K562 (cell line): ENCODE results near the gene MVK. TPM values are rescaled to one million over a fixed set of nuclear protein-coding genes. Genes with fewer than 3 reads are reported as not detected.

Experiments used
- ATAC-seq: fragments of 200-7000 bp; cut with Tn5 transposase; 3 replicates; pipeline ENCODE4 v1.9.1; 2020; ENCODE audit warnings: moderate library complexity
- BruUV-seq: library from RNA; stranded (reverse); fragments of 400-500 nt; replicated peaks from 2 replicates; lab custom pipeline; 2021; lab: Mats Ljungman, UMichigan
- CTCF ChIA-PET: fragments of 300-600 bp; formaldehyde crosslinking; extraction: SDS; loops from one replicate; lab custom pipeline; 2021; ENCODE audit warnings: low intra/inter-chr PET ratio; lab: Yijun Ruan, JAX
- POLR2A ChIA-PET: fragments of 300-600, 350-650 bp; sonication (Branson Sonifier 250); formaldehyde crosslinking; extraction: SDS; loops from one replicate; lab custom pipeline; 2021; ENCODE audit warnings: antibody characterized with exemption, inconsistent platforms; lab: Yijun Ruan, JAX
- DNase-seq, 4 experiments: peaks; one replicate each; pipeline versions ENCODE4 v3.0.0 to v3.0.0-alpha.2; 2011 to 2018; ENCODE audit warnings: low spot score in 3 of 4, mixed read lengths in 3 of 4; ENCODE audit errors: extremely low read depth in 1 of 4
- FAIRE-seq: peaks from 2 replicates; lab custom pipeline; 2011; peaks lifted over from hg19 to GRCh38; lab: Jason Lieb, UNC
- H2AFZ ChIP-seq: 2 replicates; pipeline ENCODE4 v1.6.0; 2011; ENCODE audit warnings: low read depth, low read length, control low read depth, inconsistent platforms
- H3K27ac ChIP-seq: fragments of 200-600 bp; 3 replicates; pipeline ENCODE4 v1.8.0; 2011; ENCODE audit warnings: low read depth, mild to moderate bottlenecking, control low read depth, inconsistent platforms, low read length, moderate library complexity, mixed read lengths; ENCODE audit errors: extremely low read depth
- H3K27me3 ChIP-seq, 2 experiments: fragments of 300-600 bp in 1 of 2; 2 replicates in 1 of 2; 3 replicates in 1 of 2; pipeline versions ENCODE4 v1.6.0 to v1.8.0; 2011; ENCODE audit warnings: inconsistent platforms in 2 of 2, low read length in 2 of 2, mild to moderate bottlenecking in 1 of 2, mixed read lengths in 1 of 2, moderate library complexity in 1 of 2; ENCODE audit not compliant: control insufficient read depth in 2 of 2, insufficient read depth in 2 of 2
- H3K36me3 ChIP-seq: fragments of 300-600 bp; 3 replicates; pipeline ENCODE4 v1.8.0; 2011; ENCODE audit warnings: mild to moderate bottlenecking, low read length, inconsistent platforms; ENCODE audit not compliant: control insufficient read depth, insufficient read depth
- H3K4me1 ChIP-seq, 2 experiments: fragments of 200-600 bp in 1 of 2; replicated peaks in 1 of 2; 2 replicates in 1 of 2; 3 replicates in 1 of 2; pipeline versions ENCODE4 v1.5.1 to v1.8.0; 2011; ENCODE audit warnings: inconsistent platforms in 2 of 2, low read length in 2 of 2, mild to moderate bottlenecking in 1 of 2, mixed read lengths in 1 of 2, moderate library complexity in 1 of 2; ENCODE audit not compliant: control insufficient read depth in 2 of 2, insufficient read depth in 2 of 2
- H3K4me2 ChIP-seq: 2 replicates; pipeline ENCODE4 v1.6.1; 2011; ENCODE audit warnings: low read length, control low read depth, inconsistent platforms, mixed read lengths; ENCODE audit not compliant: insufficient read depth
- H3K4me3 ChIP-seq: fragments of 200-600 bp; sonication (generic), shearing (Covaris generic); 2 replicates; pipeline ENCODE4 v1.5.1; 2016; ENCODE audit warnings: control low read depth, inconsistent platforms
- H3K79me2 ChIP-seq: fragments of 200-600 bp; 3 replicates; pipeline ENCODE4 v1.8.0; 2011; ENCODE audit warnings: low read length, inconsistent platforms; ENCODE audit not compliant: control insufficient read depth, insufficient read depth
- H3K9ac ChIP-seq, 2 experiments: 2 replicates each; pipeline versions ENCODE4 v1.6.0 to v1.6.1; 2011; ENCODE audit warnings: low read depth in 2 of 2, low read length in 2 of 2, control low read depth in 1 of 2, inconsistent platforms in 1 of 2, mild to moderate bottlenecking in 1 of 2, mixed read lengths in 1 of 2; ENCODE audit not compliant: insufficient read depth in 1 of 2
- H3K9me1 ChIP-seq: one replicate; pipeline ENCODE4 v1.6.0; 2011; ENCODE audit warnings: inconsistent platforms, mild to moderate bottlenecking, low read length, moderate library complexity; ENCODE audit not compliant: control insufficient read depth, insufficient read depth
- H3K9me3 ChIP-seq: replicated peaks from 2 replicates; pipeline ENCODE4 v1.5.1; 2011; ENCODE audit warnings: low read depth, low read length, inconsistent platforms; ENCODE audit not compliant: control insufficient read depth, insufficient read depth
- H4K20me1 ChIP-seq: replicated peaks from 2 replicates; pipeline ENCODE4 v1.6.1; 2011; ENCODE audit warnings: low read length, inconsistent platforms, mixed read lengths; ENCODE audit not compliant: control insufficient read depth, insufficient read depth
- ARID2 ChIP-seq: fragments of 450-650 bp; IDR thresholded peaks from 2 replicates; pipeline ENCODE4 v1.6.1; 2017; ENCODE audit warnings: antibody characterized with exemption, mild to moderate bottlenecking
- CBFB ChIP-seq: sonication (generic); formaldehyde crosslinking; IDR thresholded peaks from 2 replicates; pipeline ENCODE4 v1.4.0; 2020; ENCODE audit warnings: mild to moderate bottlenecking, missing genetic modification reagents
- ETV6 ChIP-seq, 3 experiments: fragments of 150-350 bp in 1 of 3; sonication (generic) in 1 of 3; formaldehyde crosslinking in 1 of 3; IDR thresholded peaks; 2 replicates each; pipeline versions ENCODE4 v1.6.1 to v1.8.0; 2014 to 2022; ENCODE audit warnings: borderline replicate concordance in 2 of 3, low read depth in 2 of 3, antibody characterized with exemption in 1 of 3, low read length in 1 of 3, mild to moderate bottlenecking in 1 of 3, missing genetic modification reagents in 1 of 3
- NBN ChIP-seq: fragments of 450-650 bp; IDR thresholded peaks from 2 replicates; pipeline ENCODE4 v1.6.1; 2016; ENCODE audit warnings: low read depth, mild to moderate bottlenecking
- NCOR1 ChIP-seq: fragments of 450-650 bp; IDR thresholded peaks from 2 replicates; pipeline ENCODE4 v1.6.1; 2016; ENCODE audit warnings: mild to moderate bottlenecking, moderate library complexity
- NUFIP1 ChIP-seq: fragments of 450-650 bp; IDR thresholded peaks from 2 replicates; pipeline ENCODE4 v1.6.1; 2018; ENCODE audit not compliant: partially characterized antibody
- RBM15 ChIP-seq: fragments of 200-400 bp; formaldehyde crosslinking; IDR thresholded peaks from 2 replicates; pipeline ENCODE4 v1.6.1; 2018; ENCODE audit warnings: mild to moderate bottlenecking, low read length, moderate library complexity; ENCODE audit not compliant: insufficient read depth
- SRSF3 ChIP-seq: fragments of 200-400 bp; formaldehyde crosslinking; IDR thresholded peaks from 2 replicates; pipeline ENCODE4 v1.6.1; 2016; ENCODE audit warnings: mild to moderate bottlenecking, low read length, moderate library complexity; ENCODE audit not compliant: insufficient read depth
- WGBS: fragments of 100-300 bp; shearing (Covaris generic); methylation state at CpG from one replicate; pipeline ENCODE4 v1.1.6; 2016; ENCODE audit warnings: low coverage, mixed read lengths; ENCODE audit not compliant: insufficient coverage; ENCODE audit errors: missing lambda C conversion rate; 5-methylcytosine and 5-hydroxymethylcytosine counted together
- in situ Hi-C: fragments of 300-500 bp; cut with MboI; formaldehyde crosslinking; loops from 4 replicates; pipeline ENCODE4 v1.15.0; 2018; ENCODE audit warnings: inconsistent platforms, mixed read lengths
- intact Hi-C: fragments of 100-400 bp; cut with micrococcal nuclease; formaldehyde crosslinking; loops from 2 replicates; pipeline ENCODE4 v1.14.2; 2022
- polyA plus RNA-seq, 8 experiments: library from polyadenylated mRNA; depleted of rRNA in 4 of 8; stranded (reverse) in 5 of 8; unstranded in 3 of 8; fragments of >200 nt; fragmentation: Nextera tagmentation in 2 of 8; fragmentation: Illumina TruSeq in 1 of 8; extraction: Ambion mirVana in 2 of 8; extraction: Trizol in 1 of 8; gene quantifications; 2 replicates each; pipeline versions ENCODE4 v1.2.1 to v1.2.3, GENCODE V29; 2011 to 2014; ENCODE audit warnings: inconsistent platforms in 1 of 8, missing spikeins in 1 of 8
- total RNA-seq, 7 experiments: library from RNA; depleted of rRNA in 6 of 7; stranded (reverse); fragments of >200 nt in 6 of 7; fragmentation: Illumina TruSeq in 2 of 7; extraction: Trizol in 2 of 7; gene quantifications; 2 replicates each; pipeline versions ENCODE4 v1.2.1 to v1.2.3, GENCODE V29; 2011 to 2021; ENCODE audit warnings: low replicate concordance in 1 of 7
- TF ChIP-seq, protein P1 (sequence below): IDR thresholded peaks from 2 replicates; pipeline ENCODE4 v1.6.1; 2011; ENCODE audit not compliant: insufficient read length; ENCODE audit errors: extremely low read depth
- TF ChIP-seq, protein P2 (sequence below): sonication (generic); formaldehyde crosslinking; IDR thresholded peaks from 2 replicates; pipeline ENCODE4 v1.8.0; 2022; ENCODE audit warnings: mild to moderate bottlenecking, missing genetic modification reagents
- TF ChIP-seq, protein P3 (sequence below), 3 experiments: fragments of 200-800 bp in 1 of 3; fragments of 250-450 bp in 1 of 3; fragments of 450-650 bp in 1 of 3; sonication (Bioruptor Pico) in 1 of 3; sonication (Bioruptor generic) in 1 of 3; formaldehyde crosslinking in 1 of 3; IDR thresholded peaks; 2 replicates each; pipeline versions ENCODE4 v1.6.1 to v1.8.0; 2016 to 2022; ENCODE audit warnings: mild to moderate bottlenecking in 2 of 3, missing genetic modification characterization in 2 of 3, missing compliant biosample characterization in 1 of 3, moderate library complexity in 1 of 3

MVK gene
- total and polyA plus RNA-seq, 9 of the 15 experiments (the other 6 are each of a cell fraction or from before 2014, with no cell fraction given): 0.41 to 33.6 (median 18.8) TPM

DNA sequence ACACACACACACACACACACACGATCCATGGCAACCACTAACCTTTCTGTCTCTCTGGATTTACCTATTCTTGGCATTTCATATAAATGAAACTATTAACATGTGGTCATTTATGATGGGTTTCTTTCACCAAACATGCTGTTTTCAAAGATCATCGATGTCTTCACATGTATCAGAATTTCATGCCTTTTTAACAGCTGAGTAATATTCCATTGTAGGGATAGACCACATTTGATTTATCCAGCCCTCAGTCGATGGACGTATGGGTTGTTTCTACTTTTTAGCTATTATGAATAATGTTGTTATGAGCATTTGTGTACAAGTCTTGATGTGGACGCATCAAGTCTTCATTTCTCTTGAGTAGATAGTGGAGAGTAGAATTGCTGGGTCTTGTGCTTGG, 56.5 kb downstream of the MVK start (continued):
- no peak for TF ChIP-seq NBN
- TF ChIP-seq, protein P1, sequence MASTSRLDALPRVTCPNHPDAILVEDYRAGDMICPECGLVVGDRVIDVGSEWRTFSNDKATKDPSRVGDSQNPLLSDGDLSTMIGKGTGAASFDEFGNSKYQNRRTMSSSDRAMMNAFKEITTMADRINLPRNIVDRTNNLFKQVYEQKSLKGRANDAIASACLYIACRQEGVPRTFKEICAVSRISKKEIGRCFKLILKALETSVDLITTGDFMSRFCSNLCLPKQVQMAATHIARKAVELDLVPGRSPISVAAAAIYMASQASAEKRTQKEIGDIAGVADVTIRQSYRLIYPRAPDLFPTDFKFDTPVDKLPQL: no peak
- no peak for TF ChIP-seq NCOR1
- TF ChIP-seq, protein P2, sequence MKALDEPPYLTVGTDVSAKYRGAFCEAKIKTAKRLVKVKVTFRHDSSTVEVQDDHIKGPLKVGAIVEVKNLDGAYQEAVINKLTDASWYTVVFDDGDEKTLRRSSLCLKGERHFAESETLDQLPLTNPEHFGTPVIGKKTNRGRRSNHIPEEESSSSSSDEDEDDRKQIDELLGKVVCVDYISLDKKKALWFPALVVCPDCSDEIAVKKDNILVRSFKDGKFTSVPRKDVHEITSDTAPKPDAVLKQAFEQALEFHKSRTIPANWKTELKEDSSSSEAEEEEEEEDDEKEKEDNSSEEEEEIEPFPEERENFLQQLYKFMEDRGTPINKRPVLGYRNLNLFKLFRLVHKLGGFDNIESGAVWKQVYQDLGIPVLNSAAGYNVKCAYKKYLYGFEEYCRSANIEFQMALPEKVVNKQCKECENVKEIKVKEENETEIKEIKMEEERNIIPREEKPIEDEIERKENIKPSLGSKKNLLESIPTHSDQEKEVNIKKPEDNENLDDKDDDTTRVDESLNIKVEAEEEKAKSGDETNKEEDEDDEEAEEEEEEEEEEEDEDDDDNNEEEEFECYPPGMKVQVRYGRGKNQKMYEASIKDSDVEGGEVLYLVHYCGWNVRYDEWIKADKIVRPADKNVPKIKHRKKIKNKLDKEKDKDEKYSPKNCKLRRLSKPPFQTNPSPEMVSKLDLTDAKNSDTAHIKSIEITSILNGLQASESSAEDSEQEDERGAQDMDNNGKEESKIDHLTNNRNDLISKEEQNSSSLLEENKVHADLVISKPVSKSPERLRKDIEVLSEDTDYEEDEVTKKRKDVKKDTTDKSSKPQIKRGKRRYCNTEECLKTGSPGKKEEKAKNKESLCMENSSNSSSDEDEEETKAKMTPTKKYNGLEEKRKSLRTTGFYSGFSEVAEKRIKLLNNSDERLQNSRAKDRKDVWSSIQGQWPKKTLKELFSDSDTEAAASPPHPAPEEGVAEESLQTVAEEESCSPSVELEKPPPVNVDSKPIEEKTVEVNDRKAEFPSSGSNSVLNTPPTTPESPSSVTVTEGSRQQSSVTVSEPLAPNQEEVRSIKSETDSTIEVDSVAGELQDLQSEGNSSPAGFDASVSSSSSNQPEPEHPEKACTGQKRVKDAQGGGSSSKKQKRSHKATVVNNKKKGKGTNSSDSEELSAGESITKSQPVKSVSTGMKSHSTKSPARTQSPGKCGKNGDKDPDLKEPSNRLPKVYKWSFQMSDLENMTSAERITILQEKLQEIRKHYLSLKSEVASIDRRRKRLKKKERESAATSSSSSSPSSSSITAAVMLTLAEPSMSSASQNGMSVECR: no peak

DNA sequence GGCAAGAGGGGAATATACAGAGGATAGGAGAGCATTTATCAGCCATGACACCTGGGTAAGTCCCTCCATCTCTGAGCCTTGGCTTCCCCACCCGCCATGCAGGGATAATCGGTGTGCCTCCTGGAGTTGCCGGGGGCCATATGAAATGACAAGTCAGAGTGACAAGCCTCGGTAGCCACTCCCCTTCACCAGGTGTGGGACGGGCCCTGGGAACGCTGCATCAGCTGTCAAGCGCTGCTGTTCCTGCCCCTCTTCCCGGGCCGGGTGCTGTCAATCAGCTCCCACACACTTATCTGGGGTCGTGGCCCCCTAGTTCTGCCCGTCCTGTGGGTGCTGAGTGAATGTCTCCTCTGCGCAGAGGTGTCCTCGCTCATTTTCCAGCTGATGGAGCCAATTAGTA, 57.2 kb downstream of the MVK start:
- Histone ChIP-seq H3K9me1 (no peaks in the 10 kb centered on the region), H3K36me3 (no peaks in the 10 kb centered on the region), H2AFZ (no peak overlapping the region), H3K9me3 (no peaks in the 10 kb centered on the region; the same call in 1 of the 2 replicates), H3K4me1 (no peaks in the 10 kb centered on the region), H3K79me2 (no peaks in the 10 kb centered on the region), H3K27ac (no peak overlapping the region), H3K9ac (no peak overlapping the region), H3K4me3 (no peak overlapping the region), H3K4me2 (no peak overlapping the region), H3K27me3 (peaks cover 0 to 6% of the 10 kb centered on the region in 2 experiments; a peak in 2 of 5 replicates), H4K20me1 (0 out of 2 replicates have a peak, but pooled peaks cover 3% of the 10 kb centered on the region)
- TF ChIP-seq ARID2: no peak
- TF ChIP-seq SRSF3: no peak
- no peak for TF ChIP-seq ETV6 (IDR thresholded peaks at IDR 0.05; ENCODE audit: borderline replicate concordance in 1 of 2, low read depth in 2 of 2, low read length in 1 of 2)
- no peak for TF ChIP-seq ETV6 (CRISPR knock-in tag; IDR thresholded peaks at IDR 0.05; ENCODE audit: borderline replicate concordance)
- TF ChIP-seq NUFIP1: no peak
- no peak for TF ChIP-seq RBM15
- no peak for TF ChIP-seq CBFB (CRISPR knock-in tag)
- TF ChIP-seq, protein P3, sequence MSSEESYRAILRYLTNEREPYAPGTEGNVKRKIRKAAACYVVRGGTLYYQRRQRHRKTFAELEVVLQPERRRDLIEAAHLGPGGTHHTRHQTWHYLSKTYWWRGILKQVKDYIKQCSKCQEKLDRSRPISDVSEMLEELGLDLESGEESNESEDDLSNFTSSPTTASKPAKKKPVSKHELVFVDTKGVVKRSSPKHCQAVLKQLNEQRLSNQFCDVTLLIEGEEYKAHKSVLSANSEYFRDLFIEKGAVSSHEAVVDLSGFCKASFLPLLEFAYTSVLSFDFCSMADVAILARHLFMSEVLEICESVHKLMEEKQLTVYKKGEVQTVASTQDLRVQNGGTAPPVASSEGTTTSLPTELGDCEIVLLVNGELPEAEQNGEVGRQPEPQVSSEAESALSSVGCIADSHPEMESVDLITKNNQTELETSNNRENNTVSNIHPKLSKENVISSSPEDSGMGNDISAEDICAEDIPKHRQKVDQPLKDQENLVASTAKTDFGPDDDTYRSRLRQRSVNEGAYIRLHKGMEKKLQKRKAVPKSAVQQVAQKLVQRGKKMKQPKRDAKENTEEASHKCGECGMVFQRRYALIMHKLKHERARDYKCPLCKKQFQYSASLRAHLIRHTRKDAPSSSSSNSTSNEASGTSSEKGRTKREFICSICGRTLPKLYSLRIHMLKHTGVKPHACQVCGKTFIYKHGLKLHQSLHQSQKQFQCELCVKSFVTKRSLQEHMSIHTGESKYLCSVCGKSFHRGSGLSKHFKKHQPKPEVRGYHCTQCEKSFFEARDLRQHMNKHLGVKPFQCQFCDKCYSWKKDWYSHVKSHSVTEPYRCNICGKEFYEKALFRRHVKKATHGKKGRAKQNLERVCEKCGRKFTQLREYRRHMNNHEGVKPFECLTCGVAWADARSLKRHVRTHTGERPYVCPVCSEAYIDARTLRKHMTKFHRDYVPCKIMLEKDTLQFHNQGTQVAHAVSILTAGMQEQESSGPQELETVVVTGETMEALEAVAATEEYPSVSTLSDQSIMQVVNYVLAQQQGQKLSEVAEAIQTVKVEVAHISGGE (CRISPR knock-in tag; IDR thresholded peaks at IDR 0.05): no peak
- in situ Hi-C loops: no loop called here
- ATAC-seq (no peak; the same call in 2 of the 3 replicates), FAIRE-seq (no peak), DNase-seq (no peak)
- under 1% methylated on average over 13 of the region's 13 CpGs for WGBS
- POLR2A ChIA-PET: no interaction called here
- no TSS peak for BruUV-seq
- intact Hi-C loops: no loop called here
- CTCF ChIA-PET: no interaction called here
